GM19193 (cell line): ENCODE measurements around the gene IQGAP1.

Experiments
- POLR2A ChIP-seq: IDR thresholded peaks from 4 replicates; pipeline ENCODE4 v1.6.1; 2011; ENCODE audit not compliant: insufficient read depth, insufficient read length; ENCODE audit errors: extremely low read depth

Gene IQGAP1

GRCh38 chr15:90451053-90451850, 63.2 kb downstream of the IQGAP1 start:
- no peak for TF ChIP-seq POLR2A

- no peak for TF ChIP-seq POLR2A
Measured at GRCh38 chr15:90456236-90456635, 68.2 kb downstream of the IQGAP1 start.

- no peak for TF ChIP-seq POLR2A
Measured at GRCh38 chr15:90458061-90458460, 70.0 kb downstream of the IQGAP1 start.

- TF ChIP-seq POLR2A, result no peak
Measured at GRCh38 chr15:90459368-90459767, 71.3 kb downstream of the IQGAP1 start.

GRCh38 chr15:90460142-90460824, 72.2 kb downstream of the IQGAP1 start:
- no peak for TF ChIP-seq POLR2A

- no peak for TF ChIP-seq POLR2A
Measured at GRCh38 chr15:90463381-90463780, 75.3 kb downstream of the IQGAP1 start.

- TF ChIP-seq POLR2A, result no peak
Measured at GRCh38 chr15:90465140-90465929, 77.3 kb downstream of the IQGAP1 start.

GRCh38 chr15:90465930-90466567, 78.0 kb downstream of the IQGAP1 start:
- no peak for TF ChIP-seq POLR2A

GRCh38 chr15:90469723-90470122, 81.7 kb downstream of the IQGAP1 start:
- TF ChIP-seq POLR2A, result no peak

GRCh38 chr15:90470453-90470852, 82.4 kb downstream of the IQGAP1 start:
- no peak for TF ChIP-seq POLR2A

GRCh38 chr15:90471126-90471525, 83.1 kb downstream of the IQGAP1 start:
- TF ChIP-seq POLR2A, result no peak

GRCh38 chr15:90471769-90472168, 83.7 kb downstream of the IQGAP1 start:
- no peak for TF ChIP-seq POLR2A

GRCh38 chr15:90478846-90479481, 90.9 kb downstream of the IQGAP1 start:
- no peak for TF ChIP-seq POLR2A

- TF ChIP-seq POLR2A, result no peak
Measured at GRCh38 chr15:90479656-90480055, 91.6 kb downstream of the IQGAP1 start.
